ENCODE results near the gene VAMP2. TPM values are rescaled to one million over a fixed set of nuclear protein-coding genes. Genes with fewer than 3 reads are reported as not detected.
A peak's percentile ranks its signal among the peaks of the same experiment; 100 is the strongest.

The VAMP2 gene
- total RNA-seq, 1 donor from 2014 or later, result 46.4 TPM

DNA sequence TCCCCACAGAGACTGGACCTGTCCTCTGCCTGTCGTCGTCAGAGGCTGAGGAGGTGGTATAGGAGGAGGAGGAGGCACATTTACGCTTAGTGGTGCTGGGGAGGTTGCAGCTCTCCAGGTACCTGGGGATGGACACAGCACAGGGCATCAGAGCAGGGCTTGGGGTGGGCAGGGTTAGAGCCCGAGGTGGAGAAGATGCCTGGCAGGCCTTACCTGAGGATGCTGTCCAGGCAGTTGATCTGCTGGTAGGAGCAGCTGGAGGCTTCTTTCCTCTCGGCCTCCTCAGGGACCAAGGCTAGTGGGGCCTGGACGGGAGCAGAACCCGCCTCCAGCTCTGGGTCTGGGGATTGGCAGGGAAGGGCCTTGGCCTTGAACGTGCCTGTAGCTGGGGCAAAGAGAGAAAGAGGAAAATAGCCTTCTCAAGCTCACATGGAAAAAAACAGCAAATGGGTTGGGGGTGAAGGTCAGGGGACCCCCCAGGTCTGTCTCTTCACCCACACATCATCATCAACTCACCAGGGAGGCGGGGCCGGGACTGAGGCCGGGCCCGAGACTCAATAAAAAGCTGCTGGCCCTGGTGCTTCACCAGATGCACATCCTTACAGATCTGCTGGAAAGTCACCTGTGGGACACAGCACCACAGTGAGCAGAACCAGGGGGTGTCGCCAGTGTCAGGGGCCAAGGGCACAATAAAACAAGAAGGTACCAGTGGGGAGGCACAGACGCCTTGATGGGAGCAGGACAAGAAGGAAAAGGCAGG, 16.2 kb downstream of the VAMP2 start:
- Mint-ChIP-seq H3K9me3 (ENCODE audit: low read depth) (no peaks in the 10 kb centered on the region), H3K27ac (peak overlapping the region; percentile 29), H3K4me1 (ENCODE audit: low read depth) (no peaks in the 10 kb centered on the region), H3K27me3 (no peaks in the 10 kb centered on the region), H3K36me3 (ENCODE audit: insufficient read depth) (peaks cover 20% of the 10 kb centered on the region), H3K4me3 (ENCODE audit: low read depth) (no peak overlapping the region)
- DNase-seq (ENCODE audit: low spot score, unreplicated experiment), result no peak
- TF ChIP-seq, protein P1, sequence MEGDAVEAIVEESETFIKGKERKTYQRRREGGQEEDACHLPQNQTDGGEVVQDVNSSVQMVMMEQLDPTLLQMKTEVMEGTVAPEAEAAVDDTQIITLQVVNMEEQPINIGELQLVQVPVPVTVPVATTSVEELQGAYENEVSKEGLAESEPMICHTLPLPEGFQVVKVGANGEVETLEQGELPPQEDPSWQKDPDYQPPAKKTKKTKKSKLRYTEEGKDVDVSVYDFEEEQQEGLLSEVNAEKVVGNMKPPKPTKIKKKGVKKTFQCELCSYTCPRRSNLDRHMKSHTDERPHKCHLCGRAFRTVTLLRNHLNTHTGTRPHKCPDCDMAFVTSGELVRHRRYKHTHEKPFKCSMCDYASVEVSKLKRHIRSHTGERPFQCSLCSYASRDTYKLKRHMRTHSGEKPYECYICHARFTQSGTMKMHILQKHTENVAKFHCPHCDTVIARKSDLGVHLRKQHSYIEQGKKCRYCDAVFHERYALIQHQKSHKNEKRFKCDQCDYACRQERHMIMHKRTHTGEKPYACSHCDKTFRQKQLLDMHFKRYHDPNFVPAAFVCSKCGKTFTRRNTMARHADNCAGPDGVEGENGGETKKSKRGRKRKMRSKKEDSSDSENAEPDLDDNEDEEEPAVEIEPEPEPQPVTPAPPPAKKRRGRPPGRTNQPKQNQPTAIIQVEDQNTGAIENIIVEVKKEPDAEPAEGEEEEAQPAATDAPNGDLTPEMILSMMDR (IDR thresholded peaks at IDR 0.05; ENCODE audit: unreplicated experiment), result no peak

DNA sequence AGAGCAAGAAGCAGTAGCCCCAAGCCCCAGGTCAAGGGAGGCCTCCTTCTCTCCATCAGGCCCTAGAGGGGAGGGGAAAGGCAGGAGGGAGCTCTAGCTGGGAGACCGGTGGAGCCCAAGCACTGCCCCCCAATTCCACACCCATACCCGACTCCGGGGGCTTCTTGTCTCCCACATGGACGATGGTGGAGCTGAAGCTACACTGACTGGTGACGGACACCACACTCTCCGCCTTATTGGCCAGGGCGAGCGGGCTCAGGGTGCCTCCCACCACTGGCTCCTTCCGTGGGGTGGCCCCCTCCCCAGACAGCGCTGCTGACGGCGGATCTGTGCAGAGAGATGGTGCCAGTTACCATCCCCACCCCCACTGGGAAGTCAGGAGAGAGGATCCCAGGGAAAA, 16.9 kb downstream of the VAMP2 start:
- no peak overlapping the region for H3K4me3 Mint-ChIP-seq (ENCODE audit: low read depth)

DNA sequence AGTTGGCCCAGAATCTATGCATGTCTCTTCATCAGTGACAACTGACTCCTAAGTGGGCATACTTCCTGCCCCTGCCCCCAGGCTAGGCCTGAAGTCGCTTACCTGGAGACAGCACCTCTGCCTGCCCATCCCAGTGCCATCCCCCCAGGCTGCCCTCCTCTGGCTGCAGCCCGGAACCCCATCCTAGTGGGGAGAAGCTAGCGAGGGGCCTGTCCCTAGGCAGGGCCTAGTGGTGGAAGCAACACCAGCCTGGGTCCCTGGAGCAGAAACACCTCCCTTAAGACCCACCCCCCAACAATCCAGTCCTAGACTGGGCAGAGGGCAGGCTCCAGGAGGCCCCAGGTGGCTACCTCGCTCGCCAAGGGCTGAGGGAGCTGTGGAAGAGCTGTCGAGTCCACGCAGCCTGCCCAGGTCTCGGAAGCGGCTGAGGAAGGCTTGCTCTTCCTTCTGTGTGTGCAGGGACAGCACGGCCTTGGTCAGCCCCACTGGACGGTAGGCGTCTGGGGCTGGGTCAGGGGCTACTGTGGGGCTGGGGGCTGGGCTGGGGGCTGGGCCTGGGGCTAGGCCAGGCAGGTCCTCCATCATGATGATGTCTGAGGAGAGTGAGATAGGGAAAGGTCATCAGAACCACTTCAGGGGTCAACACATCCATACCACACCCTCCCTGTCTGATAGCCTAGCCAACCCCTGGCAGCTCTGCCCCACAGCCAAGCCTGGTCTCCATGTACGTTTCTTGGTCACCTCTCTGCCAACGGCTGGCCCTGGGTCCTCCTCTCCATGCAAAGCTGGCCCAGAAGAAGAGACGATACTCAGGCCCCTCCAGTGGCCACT, 18.1 kb downstream of the VAMP2 start:
- Mint-ChIP-seq H3K4me1 (ENCODE audit: low read depth) (no peaks in the 10 kb centered on the region), H3K4me3 (ENCODE audit: low read depth) (no peak overlapping the region), H3K27ac (no peak overlapping the region), H3K27me3 (no peaks in the 10 kb centered on the region), H3K36me3 (ENCODE audit: insufficient read depth) (peaks cover 24% of the 10 kb centered on the region), H3K9me3 (ENCODE audit: low read depth) (no peaks in the 10 kb centered on the region)
- no peak for DNase-seq (ENCODE audit: low spot score, unreplicated experiment)
- TF ChIP-seq, protein P1 (IDR thresholded peaks at IDR 0.05; ENCODE audit: unreplicated experiment), result no peak

More for the DNA sequence above, 16.9 kb downstream of the VAMP2 start:
- H3K27me3 Mint-ChIP-seq, result no peaks in the 10 kb centered on the region
- H3K4me1 Mint-ChIP-seq (ENCODE audit: low read depth), result no peaks in the 10 kb centered on the region
- no peaks in the 10 kb centered on the region for H3K9me3 Mint-ChIP-seq (ENCODE audit: low read depth)
- H3K27ac Mint-ChIP-seq, result no peak overlapping the region
- TF ChIP-seq, protein P1 (IDR thresholded peaks at IDR 0.05; ENCODE audit: unreplicated experiment), result no peak
- H3K36me3 Mint-ChIP-seq (ENCODE audit: insufficient read depth), result peaks cover 24% of the 10 kb centered on the region
- DNase-seq (ENCODE audit: low spot score, unreplicated experiment), result no peak

DNA sequence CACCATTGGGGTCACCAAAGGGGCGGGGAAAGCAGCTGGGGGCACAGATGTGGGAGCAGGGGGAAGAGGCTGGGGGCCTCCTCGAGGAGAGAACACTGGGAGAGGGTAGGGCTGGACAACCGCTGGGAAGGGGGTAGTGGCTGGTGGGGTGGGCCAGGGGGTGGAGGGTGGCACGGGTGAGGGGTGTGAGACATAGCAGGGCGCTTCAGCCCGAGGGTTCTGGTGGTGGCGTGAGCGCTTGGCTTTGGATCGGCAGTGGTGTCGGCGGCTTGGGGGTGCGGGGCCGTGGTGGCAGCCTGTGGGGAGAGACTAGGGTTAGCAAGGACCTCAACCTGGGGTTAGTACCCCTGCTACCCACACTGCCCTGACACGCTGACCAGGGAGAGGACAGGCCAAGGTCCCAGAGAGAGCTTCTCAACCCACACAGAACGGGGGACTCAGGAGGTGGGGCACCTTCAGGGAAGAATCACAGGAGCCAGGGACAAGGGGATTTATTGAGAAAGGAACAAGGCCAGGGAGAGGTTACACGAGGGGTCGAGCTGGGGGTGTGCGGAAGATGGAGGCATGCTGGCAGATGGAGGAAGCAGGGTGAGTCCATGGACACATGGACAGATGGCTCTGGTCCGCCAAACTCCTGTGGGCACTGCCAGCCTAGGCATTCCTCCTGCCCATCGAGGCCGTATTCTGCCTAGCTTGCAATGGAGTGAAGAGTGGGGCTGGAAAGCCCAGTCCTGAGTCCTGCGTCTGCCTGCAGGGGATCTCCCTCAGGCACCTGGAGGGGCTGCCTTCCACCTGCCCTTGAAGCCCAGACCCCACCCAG, 19.0 kb downstream of the VAMP2 start:
- Mint-ChIP-seq H3K36me3 (ENCODE audit: insufficient read depth) (peaks cover 24% of the 10 kb centered on the region), H3K4me1 (ENCODE audit: low read depth) (no peaks in the 10 kb centered on the region), H3K27ac (no peak overlapping the region), H3K4me3 (ENCODE audit: low read depth) (no peak overlapping the region), H3K27me3 (no peaks in the 10 kb centered on the region), H3K9me3 (ENCODE audit: low read depth) (no peaks in the 10 kb centered on the region)
- no peak for DNase-seq (ENCODE audit: low spot score, unreplicated experiment)
- TF ChIP-seq, protein P1 (IDR thresholded peaks at IDR 0.05; ENCODE audit: unreplicated experiment), result no peak
